ENCODE results near the gene HORMAD2. TPM values are rescaled to one million over a fixed set of nuclear protein-coding genes. Genes with fewer than 3 reads are reported as not detected.

Gene HORMAD2
- total and polyA plus RNA-seq, 4 donors = 0.02 to 0.46 TPM; not detected in 2

DNA sequence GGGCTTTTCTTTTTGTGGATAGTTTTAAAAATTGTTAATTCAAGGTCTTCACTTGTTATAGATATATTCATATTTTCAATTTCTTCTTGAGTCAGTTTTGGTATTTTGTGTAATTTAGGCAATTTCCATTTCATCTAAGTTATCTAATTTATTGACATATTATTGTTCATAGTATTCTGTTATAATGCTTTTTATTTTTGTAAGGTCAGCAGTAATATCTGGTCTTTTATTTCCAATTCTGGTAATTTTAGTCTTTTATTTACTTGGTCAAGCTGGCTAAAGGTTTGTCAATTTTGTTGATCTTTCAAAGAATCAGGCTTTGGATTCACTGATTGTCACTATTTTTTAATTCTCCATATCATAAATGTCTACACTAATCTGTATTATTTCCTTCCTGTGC is 60.1 kb downstream of the HORMAD2 start:
- Histone ChIP-seq H3K27me3 (ENCODE audit: control insufficient read depth in 3 of 3, insufficient read depth in 3 of 3, low read length in 2 of 3) (no peaks in the 10 kb centered on the region), H3K9ac (ENCODE audit: insufficient read depth in 1 of 2, low read length in 2 of 2) (no peak overlapping the region), H3K4me1 (ENCODE audit: control insufficient read depth in 5 of 5, insufficient read depth in 5 of 5, low read length in 5 of 5) (no peaks in the 10 kb centered on the region), H3K9me3 (ENCODE audit: control insufficient read depth in 4 of 4, insufficient read depth in 3 of 4, low read length in 3 of 4) (peaks cover 0 to 8% (median 7%) of the 10 kb centered on the region in 4 donors), H3K4me3 (no peak overlapping the region), H3K36me3 (ENCODE audit: control insufficient read depth in 4 of 4, insufficient read depth in 4 of 4, low read length in 4 of 4) (no peaks in the 10 kb centered on the region), H3K27ac (ENCODE audit: low read depth in 1 of 2, low read length in 1 of 2) (no peak overlapping the region)
- ATAC-seq (ENCODE audit: insufficient read depth, low FRiP score) = no peak
- DNase-seq = no peak
- no peak for TF ChIP-seq CTCF (IDR thresholded peaks at IDR 0.05; ENCODE audit: control extremely low read depth, extremely low read depth)

DNA sequence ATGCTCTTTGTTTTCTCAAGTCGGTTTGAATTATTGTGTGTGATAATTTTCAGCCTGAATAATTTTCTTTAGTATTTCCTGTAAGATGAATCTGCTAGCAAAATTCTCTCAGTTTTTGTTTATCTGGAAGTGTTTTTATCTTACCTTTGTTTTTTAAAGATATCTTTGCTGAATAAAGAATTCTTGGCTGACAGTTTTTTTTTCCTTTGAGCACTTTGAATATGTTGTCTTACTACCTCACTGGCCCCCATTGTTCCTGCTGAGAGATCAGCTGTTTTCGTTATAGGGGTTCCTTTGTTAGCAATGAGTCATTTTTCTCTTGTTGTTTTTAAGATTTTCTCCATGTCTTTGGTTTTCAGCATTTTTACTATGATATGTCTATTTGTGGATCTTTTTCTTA is 63.0 kb downstream of the HORMAD2 start:
- WGBS, 2 donors = 83 to 87% methylated on average over 2 of the region's 2 CpGs
- TF ChIP-seq CTCF (IDR thresholded peaks at IDR 0.05; ENCODE audit: control extremely low read depth, extremely low read depth) = no peak
- H3K27ac ChIP-seq (ENCODE audit: low read depth in 1 of 2, low read length in 1 of 2) = no peak overlapping the region
- DNase-seq (no peak), ATAC-seq (ENCODE audit: insufficient read depth, low FRiP score) (no peak)
- peaks cover 0 to 8% (median 7%) of the 10 kb centered on the region in 4 donors for H3K9me3 ChIP-seq (ENCODE audit: control insufficient read depth in 4 of 4, insufficient read depth in 3 of 4, low read length in 3 of 4)
- no peaks in the 10 kb centered on the region for H3K4me1 ChIP-seq (ENCODE audit: control insufficient read depth in 5 of 5, insufficient read depth in 5 of 5, low read length in 5 of 5)
- no peaks in the 10 kb centered on the region for H3K36me3 ChIP-seq (ENCODE audit: control insufficient read depth in 4 of 4, insufficient read depth in 4 of 4, low read length in 4 of 4)
- H3K4me3 ChIP-seq = no peak overlapping the region
- no peaks in the 10 kb centered on the region for H3K27me3 ChIP-seq (ENCODE audit: control insufficient read depth in 3 of 3, insufficient read depth in 3 of 3, low read length in 2 of 3)
- no peak overlapping the region for H3K9ac ChIP-seq (ENCODE audit: insufficient read depth in 1 of 2, low read length in 2 of 2)

DNA sequence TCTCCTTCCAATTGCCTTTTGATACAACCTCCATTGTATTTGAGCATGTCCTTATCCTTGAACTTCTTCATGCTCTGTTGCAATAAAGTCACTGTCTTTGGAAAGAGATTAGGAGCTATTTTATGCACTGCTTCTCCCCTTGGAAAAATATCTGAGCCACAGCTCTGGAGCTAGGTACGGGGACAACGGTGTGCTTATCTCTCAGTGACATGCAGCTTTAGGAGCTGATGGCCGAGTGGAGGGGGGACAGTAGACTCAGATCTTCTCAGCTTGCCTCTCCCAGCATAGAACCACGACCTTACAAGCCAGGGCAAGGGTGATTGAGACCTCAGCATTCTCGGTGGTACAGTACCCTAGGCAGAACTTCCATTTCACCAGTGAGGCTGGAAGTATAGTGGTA is 64.1 kb downstream of the HORMAD2 start:
- peaks cover 0 to 10% (median 7%) of the 10 kb centered on the region in 4 donors for H3K9me3 ChIP-seq (ENCODE audit: control insufficient read depth in 4 of 4, insufficient read depth in 3 of 4, low read length in 3 of 4)
- no peaks in the 10 kb centered on the region for H3K4me1 ChIP-seq (ENCODE audit: control insufficient read depth in 5 of 5, insufficient read depth in 5 of 5, low read length in 5 of 5)
- no peak overlapping the region for H3K4me3 ChIP-seq
- H3K27ac ChIP-seq (ENCODE audit: low read depth in 1 of 2, low read length in 1 of 2) = no peak overlapping the region
- no peak for DNase-seq
- no peak for ATAC-seq (ENCODE audit: insufficient read depth, low FRiP score)
- no peak for TF ChIP-seq CTCF (IDR thresholded peaks at IDR 0.05; ENCODE audit: control extremely low read depth, extremely low read depth)
- no peaks in the 10 kb centered on the region for H3K27me3 ChIP-seq (ENCODE audit: control insufficient read depth in 3 of 3, insufficient read depth in 3 of 3, low read length in 2 of 3)
- 82% methylated on average over 5 of the region's 5 CpGs for WGBS, 2 donors
- H3K36me3 ChIP-seq (ENCODE audit: control insufficient read depth in 4 of 4, insufficient read depth in 4 of 4, low read length in 4 of 4) = no peaks in the 10 kb centered on the region
- H3K9ac ChIP-seq (ENCODE audit: insufficient read depth in 1 of 2, low read length in 2 of 2) = no peak overlapping the region

- no peaks in the 10 kb centered on the region for H3K27me3 ChIP-seq (ENCODE audit: control insufficient read depth in 3 of 3, insufficient read depth in 3 of 3, low read length in 2 of 3)
- 10 to 63% methylated on average over 1 of the region's 1 CpG for WGBS, 2 donors
- no peaks in the 10 kb centered on the region for H3K4me1 ChIP-seq (ENCODE audit: control insufficient read depth in 5 of 5, insufficient read depth in 5 of 5, low read length in 5 of 5)
- H3K36me3 ChIP-seq (ENCODE audit: control insufficient read depth in 4 of 4, insufficient read depth in 4 of 4, low read length in 4 of 4) = no peaks in the 10 kb centered on the region
- ATAC-seq (ENCODE audit: insufficient read depth, low FRiP score) (no peak), DNase-seq (no peak)
- no peak overlapping the region for H3K4me3 ChIP-seq
- no peak overlapping the region for H3K27ac ChIP-seq (ENCODE audit: low read depth in 1 of 2, low read length in 1 of 2)
- no peak for TF ChIP-seq CTCF (IDR thresholded peaks at IDR 0.05; ENCODE audit: control extremely low read depth, extremely low read depth)
- H3K9me3 ChIP-seq (ENCODE audit: control insufficient read depth in 4 of 4, insufficient read depth in 3 of 4, low read length in 3 of 4) = peaks cover 0 to 5% (median 0%) of the 10 kb centered on the region in 4 donors
- H3K9ac ChIP-seq (ENCODE audit: insufficient read depth in 1 of 2, low read length in 2 of 2) = no peak overlapping the region
These were observed 69.9 kb downstream of the HORMAD2 start for GRCh38 chr22:30150212-30150611.
